ENCODE results near the gene EIF3K.
A peak's percentile ranks its signal among the peaks of the same experiment; 100 is the strongest.

The EIF3K gene

GRCh38 chr19:38661136-38661535 lies 42.1 kb downstream of the EIF3K start:
- Mint-ChIP-seq H3K4me3 (peak overlapping the region in 2 of 3 experiments; percentile 2 to 54), H3K9me3 (no peaks in the 10 kb centered on the region), H3K27ac (peak overlapping the region; percentile 98 to 99 (median 98)), H3K27me3 (ENCODE audit: low read depth) (no peaks in the 10 kb centered on the region), H3K36me3 (ENCODE audit: low read depth) (peaks cover 22% of the 10 kb centered on the region), H3K4me1 (peaks cover 95% of the 10 kb centered on the region)
- TF ChIP-seq, protein P1, sequence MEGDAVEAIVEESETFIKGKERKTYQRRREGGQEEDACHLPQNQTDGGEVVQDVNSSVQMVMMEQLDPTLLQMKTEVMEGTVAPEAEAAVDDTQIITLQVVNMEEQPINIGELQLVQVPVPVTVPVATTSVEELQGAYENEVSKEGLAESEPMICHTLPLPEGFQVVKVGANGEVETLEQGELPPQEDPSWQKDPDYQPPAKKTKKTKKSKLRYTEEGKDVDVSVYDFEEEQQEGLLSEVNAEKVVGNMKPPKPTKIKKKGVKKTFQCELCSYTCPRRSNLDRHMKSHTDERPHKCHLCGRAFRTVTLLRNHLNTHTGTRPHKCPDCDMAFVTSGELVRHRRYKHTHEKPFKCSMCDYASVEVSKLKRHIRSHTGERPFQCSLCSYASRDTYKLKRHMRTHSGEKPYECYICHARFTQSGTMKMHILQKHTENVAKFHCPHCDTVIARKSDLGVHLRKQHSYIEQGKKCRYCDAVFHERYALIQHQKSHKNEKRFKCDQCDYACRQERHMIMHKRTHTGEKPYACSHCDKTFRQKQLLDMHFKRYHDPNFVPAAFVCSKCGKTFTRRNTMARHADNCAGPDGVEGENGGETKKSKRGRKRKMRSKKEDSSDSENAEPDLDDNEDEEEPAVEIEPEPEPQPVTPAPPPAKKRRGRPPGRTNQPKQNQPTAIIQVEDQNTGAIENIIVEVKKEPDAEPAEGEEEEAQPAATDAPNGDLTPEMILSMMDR (IDR thresholded peaks at IDR 0.05; ENCODE audit: unreplicated experiment in 3 of 3): no peak

GRCh38 chr19:38661996-38662395 lies 43.0 kb downstream of the EIF3K start:
- H3K27me3 Mint-ChIP-seq (ENCODE audit: low read depth): no peaks in the 10 kb centered on the region
- H3K27ac Mint-ChIP-seq: peak overlapping the region; percentile 94 to 97 (median 97)
- TF ChIP-seq, protein P1 (IDR thresholded peaks at IDR 0.05; ENCODE audit: unreplicated experiment in 3 of 3): no peak
- peak overlapping the region; percentile 31 to 64 (median 59) for H3K4me3 Mint-ChIP-seq
- peaks cover 96% of the 10 kb centered on the region for H3K4me1 Mint-ChIP-seq
- H3K36me3 Mint-ChIP-seq (ENCODE audit: low read depth): peaks cover 16% of the 10 kb centered on the region
- H3K9me3 Mint-ChIP-seq: no peaks in the 10 kb centered on the region

DNA sequence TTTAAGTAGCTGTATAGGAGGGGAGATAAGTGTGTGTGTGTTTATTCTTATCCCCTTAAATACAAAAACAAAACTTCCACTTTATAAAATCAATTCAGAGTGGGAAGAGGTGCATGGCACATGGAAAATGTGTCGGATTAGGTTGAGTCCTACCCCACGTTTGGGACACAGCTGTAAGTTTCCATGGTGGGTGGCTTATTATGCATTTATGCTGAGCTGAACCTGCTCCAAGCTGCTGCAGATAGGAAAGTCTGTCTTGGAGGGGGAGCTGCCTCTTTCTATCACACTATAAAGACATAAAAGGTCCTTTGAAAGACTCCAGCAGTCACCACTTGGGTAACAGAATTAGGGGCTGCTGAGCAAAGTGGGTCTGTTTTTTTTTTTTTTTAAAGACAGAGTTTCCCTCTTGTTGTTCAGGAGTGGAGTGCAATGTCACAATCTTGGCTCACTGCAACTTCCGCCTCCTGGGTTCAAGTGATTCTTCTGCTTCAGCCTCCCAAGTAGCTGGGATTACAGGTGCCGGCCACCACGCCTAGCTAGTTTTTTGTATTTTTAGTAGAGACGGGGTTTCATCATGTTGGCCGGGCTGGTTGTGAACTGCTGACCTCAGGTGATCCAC lies 43.7 kb downstream of the EIF3K start:
- Mint-ChIP-seq H3K4me3 (peak overlapping the region; percentile 59 to 70 (median 64)), H3K27ac (peak overlapping the region; percentile 94 to 97 (median 97)), H3K4me1 (peaks cover 96% of the 10 kb centered on the region), H3K9me3 (no peaks in the 10 kb centered on the region), H3K36me3 (ENCODE audit: low read depth) (peaks cover 13% of the 10 kb centered on the region), H3K27me3 (ENCODE audit: low read depth) (no peaks in the 10 kb centered on the region)
- TF ChIP-seq, protein P1 (IDR thresholded peaks at IDR 0.05; ENCODE audit: unreplicated experiment in 3 of 3): no peak

GRCh38 chr19:38663156-38663651 lies 44.2 kb downstream of the EIF3K start:
- peaks cover 96% of the 10 kb centered on the region for H3K4me1 Mint-ChIP-seq
- H3K27ac Mint-ChIP-seq: peak overlapping the region; percentile 94 to 97 (median 97)
- H3K36me3 Mint-ChIP-seq (ENCODE audit: low read depth): peaks cover 9% of the 10 kb centered on the region
- no peaks in the 10 kb centered on the region for H3K27me3 Mint-ChIP-seq (ENCODE audit: low read depth)
- H3K4me3 Mint-ChIP-seq: peak overlapping the region; percentile 70 to 79 (median 79)
- H3K9me3 Mint-ChIP-seq: no peaks in the 10 kb centered on the region
- TF ChIP-seq, protein P1 (IDR thresholded peaks at IDR 0.05; ENCODE audit: unreplicated experiment in 3 of 3): no peak

- peaks cover 7% of the 10 kb centered on the region for H3K36me3 Mint-ChIP-seq (ENCODE audit: low read depth)
- TF ChIP-seq, protein P1 (IDR thresholded peaks at IDR 0.05; ENCODE audit: unreplicated experiment in 3 of 3): no peak
- peaks cover 96% of the 10 kb centered on the region for H3K4me1 Mint-ChIP-seq
- peak overlapping the region; percentile 50 to 79 (median 60) for H3K4me3 Mint-ChIP-seq
- no peaks in the 10 kb centered on the region for H3K9me3 Mint-ChIP-seq
- peak overlapping the region; percentile 94 to 97 (median 97) for H3K27ac Mint-ChIP-seq
- no peaks in the 10 kb centered on the region for H3K27me3 Mint-ChIP-seq (ENCODE audit: low read depth)
These were observed 45.0 kb downstream of the EIF3K start for GRCh38 chr19:38663957-38664502.

Measured in nephron (organoid).